Activated CD8-positive, alpha-beta T cell treated with anti-CD3 and anti-CD28 coated beads, Interleukin-2, amount 10 ng/mL, durations not matched to agents 7 days and 5 days (primary cell): ENCODE data around the gene CTSW. TPM values are rescaled to one million over a fixed set of nuclear protein-coding genes. Genes with fewer than 3 reads are reported as not detected.

Experiments used
- ATAC-seq: fragments of 150-1000 bp; cut with Tn5 transposase; one replicate; pipeline ENCODE4 v1.10.0; 2021; ENCODE audit warnings: moderate library complexity
- CTCF ChIA-PET: fragments of 350-600 bp; sonication (Branson Sonifier 250); formaldehyde crosslinking; loops from one replicate; lab custom pipeline; 2021; ENCODE audit warnings: antibody characterized with exemption; lab: Charles Lee
- POLR2A ChIA-PET: fragments of 350-600 bp; sonication (Branson Sonifier 250); formaldehyde crosslinking; loops from one replicate; lab custom pipeline; 2021; ENCODE audit warnings: antibody characterized with exemption; lab: Charles Lee
- DNase-seq: peaks from one replicate; pipeline ENCODE4 v3.0.0-alpha.2; 2020
- H3K27ac Mint-ChIP-seq: one replicate; pipeline ENCODE4 v1.8.0; 2021; ENCODE audit warnings: mild to moderate bottlenecking, mixed read lengths
- H3K27me3 Mint-ChIP-seq: one replicate; pipeline ENCODE4 v1.8.0; 2021; ENCODE audit warnings: low read depth, mixed read lengths
- H3K36me3 Mint-ChIP-seq: one replicate; pipeline ENCODE4 v1.8.0; 2021; ENCODE audit warnings: low read depth, mixed read lengths
- H3K4me1 Mint-ChIP-seq: one replicate; pipeline ENCODE4 v1.8.0; 2021; ENCODE audit warnings: low read depth, mixed read lengths
- H3K4me3 Mint-ChIP-seq: one replicate; pipeline ENCODE4 v1.8.0; 2021; ENCODE audit warnings: mild to moderate bottlenecking, mixed read lengths
- H3K9me3 Mint-ChIP-seq: one replicate; pipeline ENCODE4 v1.8.0; 2022; ENCODE audit warnings: mixed read lengths; ENCODE audit not compliant: insufficient read depth
- total RNA-seq, 2 experiments: library from RNA; stranded (reverse); gene quantifications; one replicate each; pipeline ENCODE4 v1.2.3, GENCODE V29; 2021

The CTSW gene
- total RNA-seq, 2 experiments from 2014 or later: 381 to 413 TPM

GRCh38 chr11:65880027-65880426 is 390 bp downstream of the CTSW start:
- H3K27ac Mint-ChIP-seq: peak overlapping the region; percentile 93
- ChIA-PET CTCF (interaction anchor here (0.6 to 19.5 kb wide), 3 partner anchors 10 to 1676 kb away, joined by 3 to 584 read pairs (median 44); partner anchors contain the start of genes CCDC85B, CFL1, EFEMP2 and FIBP), POLR2A (interaction anchor here (1.2 to 19.3 kb wide), 5 partner anchors 9 to 26 kb away, joined by 3 to 305 read pairs (median 20); partner anchors contain the start of genes CCDC85B, CFL1, FIBP and MUS81)
- ATAC-seq (no peak), DNase-seq (no peak)
- peaks cover 84% of the 10 kb centered on the region for H3K4me1 Mint-ChIP-seq
- peak overlapping the region; percentile 93 for H3K4me3 Mint-ChIP-seq
- H3K36me3 Mint-ChIP-seq: peaks cover 42% of the 10 kb centered on the region
- H3K9me3 Mint-ChIP-seq: no peaks in the 10 kb centered on the region
- H3K27me3 Mint-ChIP-seq: no peaks in the 10 kb centered on the region

GRCh38 chr11:65880844-65881421 is 1.3 kb downstream of the CTSW start:
- DNase-seq (no peak), ATAC-seq (peak; percentile 6)
- H3K27ac Mint-ChIP-seq: peak overlapping the region; percentile 93
- H3K4me1 Mint-ChIP-seq: peaks cover 92% of the 10 kb centered on the region
- H3K36me3 Mint-ChIP-seq: peaks cover 48% of the 10 kb centered on the region
- no peaks in the 10 kb centered on the region for H3K27me3 Mint-ChIP-seq
- peak overlapping the region; percentile 93 for H3K4me3 Mint-ChIP-seq
- no peaks in the 10 kb centered on the region for H3K9me3 Mint-ChIP-seq
- POLR2A ChIA-PET: interaction anchor here (0.6 to 19.3 kb wide), 7 partner anchors 9 to 170 kb away, joined by 3 to 305 read pairs (median 3); partner anchors contain the start of genes CCDC85B, CFL1, FIBP and MUS81
- CTCF ChIA-PET: interaction anchor here (0.5 to 19.5 kb wide), 7 partner anchors 9 to 172 kb away, joined by 3 to 584 read pairs (median 7); partner anchors contain the start of genes CCDC85B, CFL1, EFEMP2 and FIBP

- ATAC-seq: no peak
- peak overlapping the region; percentile 93 for H3K4me3 Mint-ChIP-seq
- peak overlapping the region; percentile 93 for H3K27ac Mint-ChIP-seq
- POLR2A ChIA-PET: interaction anchor here (2.9 to 19.3 kb wide), 2 partner anchors 11 to 28 kb away, joined by 20 to 305 read pairs; partner anchors contain the start of genes CFL1 and MUS81
- peaks cover 92% of the 10 kb centered on the region for H3K4me1 Mint-ChIP-seq
- CTCF ChIA-PET: interaction anchor here (0.8 to 19.5 kb wide), 6 partner anchors 7 to 123 kb away, joined by 3 to 584 read pairs (median 7); partner anchors contain the start of genes CCDC85B, CFL1, EFEMP2 and FIBP
- H3K9me3 Mint-ChIP-seq: no peaks in the 10 kb centered on the region
- H3K27me3 Mint-ChIP-seq: no peaks in the 10 kb centered on the region
- no peak for DNase-seq
- peaks cover 57% of the 10 kb centered on the region for H3K36me3 Mint-ChIP-seq
These were observed 2.8 kb downstream of the CTSW start for GRCh38 chr11:65882120-65883057.

GRCh38 chr11:65883058-65883761 is 3.6 kb downstream of the CTSW start:
- ATAC-seq: no peak
- no peak for DNase-seq
- CTCF ChIA-PET: interaction anchor here (1.4 to 19.5 kb wide), 17 partner anchors 11 to 245 kb away, joined by 4 to 584 read pairs (median 15); partner anchors contain the start of genes AP5B1, CFL1, EFEMP2 and FOSL1
- H3K9me3 Mint-ChIP-seq: no peaks in the 10 kb centered on the region
- peaks cover 87% of the 10 kb centered on the region for H3K4me1 Mint-ChIP-seq
- peak overlapping the region; percentile 18 for H3K4me3 Mint-ChIP-seq
- peaks cover 58% of the 10 kb centered on the region for H3K36me3 Mint-ChIP-seq
- POLR2A ChIA-PET: interaction anchor here (1.5 to 19.3 kb wide), 2 partner anchors 29 to 105 kb away, joined by 6 to 305 read pairs; partner anchors contain the start of genes CFL1 and MUS81
- H3K27ac Mint-ChIP-seq: peak overlapping the region; percentile 93
- no peaks in the 10 kb centered on the region for H3K27me3 Mint-ChIP-seq

GRCh38 chr11:65883786-65884715 is 4.4 kb downstream of the CTSW start:
- Mint-ChIP-seq H3K36me3 (peaks cover 59% of the 10 kb centered on the region), H3K27ac (peak overlapping the region; percentile 77), H3K9me3 (no peaks in the 10 kb centered on the region), H3K4me3 (peak overlapping the region; percentile 42), H3K27me3 (no peaks in the 10 kb centered on the region), H3K4me1 (peaks cover 85% of the 10 kb centered on the region)
- no peak for DNase-seq
- CTCF ChIA-PET: interaction anchor here (0.6 to 19.5 kb wide), 47 partner anchors 8 to 384 kb away, joined by 3 to 584 read pairs (median 7); partner anchors contain the start of genes AP5B1, C11orf68, CFL1 and EFEMP2
- POLR2A ChIA-PET: interaction anchor here (0.7 to 19.3 kb wide), 9 partner anchors 10 to 172 kb away, joined by 3 to 305 read pairs (median 6); partner anchors contain the start of genes BANF1, CFL1, EIF1AD and KAT5
- ATAC-seq: no peak

GRCh38 chr11:65884716-65885092 is 5.1 kb downstream of the CTSW start:
- H3K9me3 Mint-ChIP-seq: no peaks in the 10 kb centered on the region
- H3K4me3 Mint-ChIP-seq: peak overlapping the region; percentile 42
- DNase-seq (peak; percentile 88), ATAC-seq (peak; percentile 50)
- peaks cover 56% of the 10 kb centered on the region for H3K36me3 Mint-ChIP-seq
- no peaks in the 10 kb centered on the region for H3K27me3 Mint-ChIP-seq
- CTCF ChIA-PET: interaction anchor here (0.6 to 19.5 kb wide), 49 partner anchors 9 to 383 kb away, joined by 3 to 584 read pairs (median 6); partner anchors contain the start of genes AP5B1, C11orf68, CFL1 and EFEMP2
- peaks cover 85% of the 10 kb centered on the region for H3K4me1 Mint-ChIP-seq
- peak overlapping the region; percentile 77 for H3K27ac Mint-ChIP-seq
- POLR2A ChIA-PET: interaction anchor here (0.7 to 19.3 kb wide), 11 partner anchors 9 to 173 kb away, joined by 3 to 305 read pairs (median 6); partner anchors contain the start of genes BANF1, CFL1, EIF1AD and KAT5

GRCh38 chr11:65885231-65885630 is 5.6 kb downstream of the CTSW start:
- DNase-seq (no peak), ATAC-seq (no peak)
- peak overlapping the region; percentile 77 for H3K27ac Mint-ChIP-seq
- peaks cover 85% of the 10 kb centered on the region for H3K4me1 Mint-ChIP-seq
- ChIA-PET POLR2A (interaction anchor here (1.1 to 19.3 kb wide), 9 partner anchors 9 to 173 kb away, joined by 3 to 305 read pairs (median 7); partner anchors contain the start of genes CFL1, KAT5 and MUS81), CTCF (interaction anchor here (0.6 to 19.5 kb wide), 47 partner anchors 9 to 382 kb away, joined by 3 to 584 read pairs (median 7); partner anchors contain the start of genes AP5B1, C11orf68, CFL1 and EFEMP2)
- no peaks in the 10 kb centered on the region for H3K27me3 Mint-ChIP-seq
- H3K9me3 Mint-ChIP-seq: no peaks in the 10 kb centered on the region
- peaks cover 56% of the 10 kb centered on the region for H3K36me3 Mint-ChIP-seq
- no peak overlapping the region for H3K4me3 Mint-ChIP-seq

GRCh38 chr11:65885808-65886536 is 6.3 kb downstream of the CTSW start:
- Mint-ChIP-seq H3K9me3 (no peaks in the 10 kb centered on the region), H3K4me3 (peak overlapping the region; percentile 98), H3K36me3 (peaks cover 48% of the 10 kb centered on the region), H3K4me1 (peaks cover 80% of the 10 kb centered on the region), H3K27ac (no peak overlapping the region), H3K27me3 (no peaks in the 10 kb centered on the region)
- no peak for ATAC-seq
- DNase-seq: no peak
- ChIA-PET POLR2A (interaction anchor here (0.5 to 19.3 kb wide), 7 partner anchors 8 to 174 kb away, joined by 3 to 305 read pairs (median 8); partner anchors contain the start of genes CFL1, KAT5 and MUS81), CTCF (interaction anchor here (0.6 to 19.5 kb wide), 27 partner anchors 8 to 214 kb away, joined by 3 to 584 read pairs (median 10); partner anchors contain the start of genes AP5B1, C11orf68, CFL1 and EFEMP2)
